Gastrocnemius medialis (tissue), 4 donors: ENCODE measurements around the gene APOBEC4. TPM values are rescaled to one million over a fixed set of nuclear protein-coding genes. Genes with fewer than 3 reads are reported as not detected.

ENCODE experiments used
- ATAC-seq, 2 donors: fragments of 150-250 bp; one replicate each; pipeline ENCODE4 v1.9.1; 2016
- DNase-seq, 2 donors: peaks; one replicate each; pipeline ENCODE4 v3.0.0-alpha.2; 2019
- H3K27ac ChIP-seq, 4 donors: fragments of 200-600 bp; sonication (generic); 1 replicate in 1 of 4; 2 replicates in 3 of 4; pipeline ENCODE4 v1.5.1; 2016 to 2018; ENCODE audit warnings: mild to moderate bottlenecking in 2 of 4, moderate library complexity in 1 of 4
- H3K27me3 ChIP-seq, 3 donors: fragments of 200-600 bp; sonication (generic) in 2 of 3; 1 replicate in 1 of 3; 2 replicates in 2 of 3; pipeline versions ENCODE4 v1.5.1 to v1.6.0; 2016 to 2019; ENCODE audit warnings: mild to moderate bottlenecking in 1 of 3, moderate library complexity in 1 of 3
- H3K36me3 ChIP-seq, 2 donors: fragments of 200-600 bp; sonication (generic) in 1 of 2; one replicate each; pipeline ENCODE4 v1.5.1; 2017 to 2018
- H3K4me1 ChIP-seq, 2 donors: fragments of 200-600 bp; sonication (generic) in 1 of 2; one replicate each; pipeline ENCODE4 v1.5.1; 2016 to 2017; ENCODE audit warnings: mild to moderate bottlenecking in 2 of 2
- H3K4me3 ChIP-seq, 4 donors: fragments of 200-600 bp; sonication (generic) in 3 of 4; 1 replicate in 1 of 4; 2 replicates in 3 of 4; pipeline ENCODE4 v1.5.1; 2016 to 2019; ENCODE audit warnings: mild to moderate bottlenecking in 2 of 4
- H3K9me3 ChIP-seq, 3 donors: fragments of 200-600 bp; sonication (generic) in 2 of 3; 1 replicate in 1 of 3; 2 replicates in 2 of 3; pipeline ENCODE4 v1.5.1; 2016 to 2019
- POLR2A ChIP-seq, 2 donors: fragments of 450-650 bp; IDR thresholded peaks; one replicate each; pipeline ENCODE4 v1.6.1; 2017; ENCODE audit warnings: antibody characterized with exemption in 2 of 2, mild to moderate bottlenecking in 2 of 2, moderate library complexity in 2 of 2
- in situ Hi-C, 4 donors: fragments of 200-750 bp; cut with MboI; loops; one replicate each; pipeline versions ENCODE4 v1.15.0 to v1.8.0; 2017; ENCODE audit warnings: low sequenced_read_pairs in 4 of 4
- intact Hi-C: fragments of 100-400 bp; cut with DNase I; formaldehyde crosslinking; loops from one replicate; pipeline ENCODE4 v1.15.1; 2023; ENCODE audit warnings: low total_unique reads
- total RNA-seq, 4 donors: library from RNA; depleted of rRNA; stranded (reverse); fragments of >200 nt; gene quantifications; one replicate each; pipeline versions ENCODE4 v1.1.0 to v1.2.3, GENCODE V29; 2016
- TF ChIP-seq, protein P1 (sequence below), 5 experiments: fragments of 450-650 bp in 3 of 5; fragments of 200-600 bp in 2 of 5; sonication (generic) in 2 of 5; IDR thresholded peaks in 4 of 5; conservative IDR thresholded peaks in 1 of 5; 1 replicate in 4 of 5; 2 replicates in 1 of 5; pipeline ENCODE4 v1.5.1; 2016 to 2019; ENCODE audit warnings: antibody characterized with exemption in 5 of 5, mild to moderate bottlenecking in 3 of 5, moderate library complexity in 3 of 5

Gene APOBEC4
- total RNA-seq, 4 donors from 2014 or later, result not detected

GRCh38 chr1:183607322-183607980 is 45.7 kb downstream of the APOBEC4 start:
- H3K36me3 ChIP-seq, result no peaks in the 10 kb centered on the region
- no peak overlapping the region for H3K4me3 ChIP-seq
- H3K27ac ChIP-seq, result no peak overlapping the region
- no peak for TF ChIP-seq POLR2A (IDR thresholded peaks at IDR 0.05)
- TF ChIP-seq, protein P1, sequence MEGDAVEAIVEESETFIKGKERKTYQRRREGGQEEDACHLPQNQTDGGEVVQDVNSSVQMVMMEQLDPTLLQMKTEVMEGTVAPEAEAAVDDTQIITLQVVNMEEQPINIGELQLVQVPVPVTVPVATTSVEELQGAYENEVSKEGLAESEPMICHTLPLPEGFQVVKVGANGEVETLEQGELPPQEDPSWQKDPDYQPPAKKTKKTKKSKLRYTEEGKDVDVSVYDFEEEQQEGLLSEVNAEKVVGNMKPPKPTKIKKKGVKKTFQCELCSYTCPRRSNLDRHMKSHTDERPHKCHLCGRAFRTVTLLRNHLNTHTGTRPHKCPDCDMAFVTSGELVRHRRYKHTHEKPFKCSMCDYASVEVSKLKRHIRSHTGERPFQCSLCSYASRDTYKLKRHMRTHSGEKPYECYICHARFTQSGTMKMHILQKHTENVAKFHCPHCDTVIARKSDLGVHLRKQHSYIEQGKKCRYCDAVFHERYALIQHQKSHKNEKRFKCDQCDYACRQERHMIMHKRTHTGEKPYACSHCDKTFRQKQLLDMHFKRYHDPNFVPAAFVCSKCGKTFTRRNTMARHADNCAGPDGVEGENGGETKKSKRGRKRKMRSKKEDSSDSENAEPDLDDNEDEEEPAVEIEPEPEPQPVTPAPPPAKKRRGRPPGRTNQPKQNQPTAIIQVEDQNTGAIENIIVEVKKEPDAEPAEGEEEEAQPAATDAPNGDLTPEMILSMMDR (IDR thresholded peaks at IDR 0.05 in 4 of 5, conservative IDR thresholded peaks at IDR 0.05 in 1 of 5), result no peak
- no peak for DNase-seq
- intact Hi-C loops (no loop called here), in situ Hi-C loops (loop anchor here in 2 of 4 donors (25.0 kb wide), 2 partner anchors 145 to 320 kb away; partner anchors contain the start of gene SMG7 (in 1 of the 2))
- H3K27me3 ChIP-seq, result no peaks in the 10 kb centered on the region
- no peaks in the 10 kb centered on the region for H3K9me3 ChIP-seq
- H3K4me1 ChIP-seq, result no peaks in the 10 kb centered on the region
- ATAC-seq, result no peak

GRCh38 chr1:183605904-183606303 is 47.2 kb downstream of the APOBEC4 start:
- intact Hi-C loops, result no loop called here

GRCh38 chr1:183604815-183605214 is 48.3 kb downstream of the APOBEC4 start:
- Histone ChIP-seq H3K4me1 (no peaks in the 10 kb centered on the region), H3K36me3 (no peaks in the 10 kb centered on the region), H3K9me3 (no peaks in the 10 kb centered on the region), H3K27ac (no peak overlapping the region), H3K27me3 (no peaks in the 10 kb centered on the region), H3K4me3 (no peak overlapping the region)
- TF ChIP-seq, protein P1 (IDR thresholded peaks at IDR 0.05 in 4 of 5, conservative IDR thresholded peaks at IDR 0.05 in 1 of 5), result no peak
- no peak for TF ChIP-seq POLR2A (IDR thresholded peaks at IDR 0.05)
- no peak for DNase-seq
- in situ Hi-C loops, result loop anchor here in 2 of 4 donors (25.0 kb wide), 2 partner anchors 143 to 318 kb away; partner anchors contain the start of gene SMG7 (in 1 of the 2)
- no peak for ATAC-seq
- intact Hi-C loops, result no loop called here

More at GRCh38 chr1:183605904-183606303, 47.2 kb downstream of the APOBEC4 start:
- ATAC-seq, result no peak
- Histone ChIP-seq H3K36me3 (no peaks in the 10 kb centered on the region), H3K27ac (no peak overlapping the region), H3K4me1 (no peaks in the 10 kb centered on the region), H3K9me3 (no peaks in the 10 kb centered on the region), H3K4me3 (no peak overlapping the region), H3K27me3 (no peaks in the 10 kb centered on the region)
- no peak for DNase-seq
- in situ Hi-C loops, result loop anchor here in 2 of 4 donors (25.0 kb wide), 2 partner anchors 144 to 319 kb away; partner anchors contain the start of gene SMG7 (in 1 of the 2)
- no peak for TF ChIP-seq POLR2A (IDR thresholded peaks at IDR 0.05)
- TF ChIP-seq, protein P1 (IDR thresholded peaks at IDR 0.05 in 4 of 5, conservative IDR thresholded peaks at IDR 0.05 in 1 of 5), result no peak

DNA sequence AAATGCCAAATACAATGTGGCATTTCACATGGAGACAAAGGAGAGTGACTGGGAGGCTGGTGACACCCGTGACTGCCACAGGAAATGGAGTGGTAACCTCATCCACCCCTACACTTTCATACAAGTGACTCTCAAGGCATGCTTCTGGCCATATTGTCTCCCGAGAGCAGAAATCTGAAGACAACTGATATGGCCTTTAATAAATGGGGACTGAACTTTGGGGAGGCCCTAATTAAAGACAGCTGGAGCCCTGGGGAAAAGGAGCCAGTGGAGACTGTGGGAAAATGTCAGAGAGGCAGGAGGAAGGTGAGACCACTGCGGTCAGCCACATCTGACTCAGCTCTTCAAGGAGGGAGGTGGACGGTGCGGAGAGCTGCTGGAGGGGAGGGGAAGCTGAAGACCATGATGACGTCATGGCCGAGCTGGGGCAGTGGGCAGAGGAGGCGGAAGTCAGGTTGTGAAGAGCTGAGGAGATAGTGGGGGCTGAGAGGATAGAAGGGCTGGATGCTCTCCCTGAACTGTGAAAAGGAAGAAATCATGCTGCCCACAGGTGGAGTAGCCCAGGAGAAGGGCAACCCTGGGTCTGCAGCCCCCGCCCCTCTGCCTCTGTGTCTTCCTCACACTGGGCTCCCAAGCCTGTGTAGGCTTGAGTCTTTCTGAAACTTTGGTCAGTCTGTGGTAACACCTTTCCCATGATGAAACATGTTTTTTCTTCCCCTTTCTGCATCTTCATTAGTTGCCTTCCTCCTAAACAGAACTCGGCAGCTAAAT is 48.9 kb downstream of the APOBEC4 start:
- in situ Hi-C loops (loop anchor here in 2 of 4 donors (25.0 kb wide), 2 partner anchors 142 to 317 kb away; partner anchors contain the start of gene SMG7 (in 1 of the 2)), intact Hi-C loops (no loop called here)
- H3K9me3 ChIP-seq, result no peaks in the 10 kb centered on the region
- no peak overlapping the region for H3K27ac ChIP-seq
- ATAC-seq (no peak), DNase-seq (no peak)
- no peak for TF ChIP-seq POLR2A (IDR thresholded peaks at IDR 0.05)
- TF ChIP-seq, protein P1 (IDR thresholded peaks at IDR 0.05 in 4 of 5, conservative IDR thresholded peaks at IDR 0.05 in 1 of 5), result no peak
- H3K4me3 ChIP-seq, result no peak overlapping the region
- H3K36me3 ChIP-seq, result no peaks in the 10 kb centered on the region
- H3K27me3 ChIP-seq, result no peaks in the 10 kb centered on the region
- H3K4me1 ChIP-seq, result no peaks in the 10 kb centered on the region
